NCI-H1105 treated with DMSO at 0.1 percent for 48 hours (cell line): ENCODE results near the gene RNH1.

Source experiments
- DNase-seq: peaks from one replicate; lab custom pipeline; 2025; lab: John Stamatoyannopoulos, UW

RNH1 gene

DNA sequence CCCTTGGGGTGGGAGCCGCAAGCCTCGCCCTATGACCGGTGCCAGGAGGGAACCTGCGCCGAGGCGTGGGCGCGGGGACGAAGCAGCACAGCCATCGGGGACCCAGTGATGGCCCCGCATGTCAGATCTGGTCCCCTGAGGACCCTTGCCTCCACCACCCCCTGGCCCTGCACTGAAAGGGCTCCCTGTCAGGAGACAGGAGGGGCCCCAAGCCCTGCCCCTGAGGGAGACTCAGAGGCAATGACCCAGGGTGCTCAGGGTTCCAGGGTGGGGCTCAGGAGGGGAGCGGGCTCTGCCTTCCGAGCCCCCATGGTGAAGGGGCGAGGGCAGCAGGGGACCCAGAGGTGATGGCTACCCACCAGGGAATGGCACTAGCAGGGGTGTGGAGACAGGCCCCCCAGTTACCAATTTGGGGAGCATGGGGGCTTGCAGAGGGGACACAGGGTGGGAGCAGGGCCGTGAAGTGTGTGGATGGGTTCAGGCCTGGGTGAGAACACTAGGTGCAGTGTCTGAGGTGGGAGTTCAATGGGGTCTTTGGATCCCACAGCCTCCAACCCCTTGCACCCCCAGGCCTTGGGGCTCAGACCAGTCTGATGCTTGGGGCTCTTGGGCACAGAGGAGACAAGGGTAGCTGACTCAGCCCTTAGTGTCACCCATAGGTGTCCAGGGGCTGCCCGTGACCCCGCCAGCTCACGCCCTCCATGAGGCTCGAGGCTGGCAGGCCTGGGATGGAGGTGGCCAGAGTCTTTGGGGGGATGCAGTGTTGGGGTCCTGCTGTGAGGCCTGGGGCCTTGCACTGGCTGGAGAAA lies 30.8 kb upstream of the RNH1 start:
- DNase-seq = no peak

DNA sequence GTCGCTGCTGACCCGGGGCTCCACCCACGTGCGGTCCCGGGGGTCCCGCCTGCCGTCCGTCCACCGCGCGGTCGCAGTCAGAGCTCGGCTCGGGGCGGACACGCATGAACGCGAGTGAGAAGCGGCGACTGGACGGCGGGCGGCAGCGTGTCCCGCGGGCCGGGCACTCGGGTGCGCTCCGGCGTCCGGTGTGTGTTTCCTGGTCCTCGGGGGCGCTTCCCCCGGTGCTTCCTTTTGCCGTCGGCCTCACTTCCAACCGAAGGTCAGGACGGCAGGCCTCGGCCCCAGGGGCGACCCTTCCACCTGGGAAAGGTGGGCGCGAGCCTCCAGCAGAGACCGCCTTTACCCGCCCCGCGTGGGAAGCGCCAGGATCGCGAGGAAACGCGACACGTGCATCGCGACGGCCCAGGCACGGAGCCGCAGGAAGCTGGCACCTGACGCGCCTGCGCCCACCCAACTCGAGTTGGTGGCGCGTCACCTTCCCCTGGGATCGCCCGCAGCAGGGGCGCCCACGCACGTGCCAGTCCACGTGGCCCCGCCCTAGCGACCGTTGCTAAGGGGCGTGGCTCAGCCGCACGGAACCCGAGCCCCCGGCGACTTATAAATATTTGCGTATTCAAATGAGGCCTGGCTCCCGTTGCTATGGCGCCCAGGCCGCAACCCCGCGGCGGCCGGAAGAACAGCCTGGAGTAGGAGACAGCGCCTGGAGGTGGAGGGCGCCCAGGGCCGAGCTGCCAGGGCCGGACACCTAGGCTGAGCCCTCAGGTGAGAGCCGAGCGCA lies 30.0 kb upstream of the RNH1 start, which contains the start of gene LRRC56:
Gene LRRC56 (plus strand): TSS at position 687 of the 781 bp plus-strand sequence. CDS start 3,158 bp downstream, outside the sequence.
- DNase-seq = no peak

DNA sequence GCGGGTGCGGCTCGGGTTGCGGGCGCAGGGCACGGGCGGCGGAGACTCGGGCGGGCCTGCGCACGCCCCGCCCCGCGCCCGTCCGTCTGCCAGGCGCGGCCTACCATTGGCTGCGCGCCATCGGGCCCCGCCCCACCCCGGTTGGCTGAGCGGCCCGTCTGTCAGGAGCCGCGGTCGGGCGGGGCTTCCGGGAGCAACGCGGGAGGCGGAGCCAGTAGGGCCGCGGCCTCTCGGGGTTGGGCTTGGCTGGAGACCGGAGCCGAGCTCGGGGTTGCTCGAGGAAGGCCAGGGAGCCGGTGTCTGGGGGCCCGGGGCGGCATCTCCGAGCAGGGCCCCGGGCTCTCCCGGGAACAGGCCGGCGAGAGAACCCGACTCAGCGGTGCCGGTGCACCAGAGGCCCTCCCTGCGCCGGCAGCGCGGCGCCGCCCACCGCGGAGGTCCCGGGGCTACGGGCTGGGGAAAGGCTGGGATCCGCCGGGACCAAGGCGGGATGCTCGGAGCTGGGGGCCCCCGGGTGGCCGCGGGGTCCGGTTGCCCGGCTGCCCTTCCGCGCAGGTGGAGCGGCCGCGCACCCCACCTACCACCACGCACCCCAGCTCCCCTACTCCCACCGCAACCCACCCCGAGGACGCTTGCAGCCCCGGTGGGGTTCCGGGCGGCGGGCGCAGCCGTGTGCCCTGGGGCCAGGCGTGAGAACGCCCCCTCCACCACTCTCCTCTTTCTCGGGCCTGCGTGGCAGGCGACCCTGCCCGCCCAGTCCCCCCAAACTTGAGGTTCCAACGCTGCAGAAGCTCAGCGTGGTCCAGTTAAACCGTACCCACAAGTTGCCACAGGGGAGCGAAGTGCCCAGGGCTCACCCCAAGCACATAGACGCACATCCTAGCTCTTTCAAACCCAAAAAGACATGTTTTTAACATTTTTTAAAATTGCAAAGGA lies 28.7 kb upstream of the RNH1 start, which contains the start of gene HRAS:
Gene HRAS (minus strand): TSS at position 58 of the 936 bp plus-strand sequence.
- peak; percentile 94 for DNase-seq

DNA sequence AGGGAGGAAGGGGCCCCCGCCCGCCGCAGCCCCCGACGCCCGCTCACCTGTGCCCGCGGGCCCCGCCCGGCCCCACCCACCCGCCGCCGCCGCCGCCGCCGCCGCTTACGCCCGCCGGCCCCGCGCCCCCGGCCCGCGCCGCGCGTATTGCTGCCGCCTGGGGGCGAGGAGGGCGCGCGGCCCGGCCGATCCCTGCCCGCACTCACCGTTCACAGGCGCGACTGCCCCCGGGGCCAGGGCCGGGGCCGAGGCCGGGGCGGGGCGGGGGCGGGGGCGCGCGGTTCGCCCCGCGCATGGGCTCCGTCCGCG lies 28.1 kb upstream of the RNH1 start:
- DNase-seq = no peak

DNA sequence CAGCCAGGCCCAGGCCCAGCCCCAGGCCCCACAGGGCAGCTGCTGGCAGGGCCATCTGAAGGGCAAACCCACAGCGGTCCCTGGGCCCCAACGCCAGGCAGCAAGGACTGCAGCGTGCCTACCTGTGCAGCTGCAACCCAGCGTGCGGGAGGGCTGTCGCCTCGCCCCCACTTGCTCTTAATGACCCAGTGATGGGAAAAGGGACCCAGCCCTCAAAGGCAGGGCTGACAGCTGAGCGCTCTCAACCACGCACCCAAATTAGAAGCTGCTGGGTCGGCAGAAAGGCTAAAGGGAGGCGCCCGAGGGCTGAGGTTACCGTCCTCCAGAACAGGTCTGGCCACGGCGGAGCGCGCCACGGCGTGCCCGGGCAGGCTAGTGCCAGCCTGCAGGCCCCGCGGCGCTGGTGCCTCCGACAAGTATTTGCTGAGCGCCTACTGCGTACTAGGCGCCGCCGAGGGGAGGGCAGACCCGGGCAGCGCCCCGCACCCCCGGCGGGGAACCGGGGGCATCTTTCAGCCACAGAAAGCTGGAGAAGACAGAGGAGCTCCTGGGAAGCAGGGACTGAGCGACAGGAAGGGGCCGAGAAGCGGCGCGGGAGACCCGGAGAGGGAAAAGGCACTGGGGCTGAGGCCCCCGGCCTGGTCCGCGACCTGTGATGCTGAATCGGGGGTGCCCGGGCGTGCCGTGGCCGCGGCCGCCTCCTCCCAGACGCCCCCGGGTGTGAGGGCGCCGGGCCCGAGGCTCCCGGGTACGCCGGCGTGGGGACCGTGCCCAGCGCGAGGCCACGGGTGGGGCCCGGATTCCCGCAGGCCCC lies 27.6 kb upstream of the RNH1 start:
- DNase-seq = peak; percentile 81

DNA sequence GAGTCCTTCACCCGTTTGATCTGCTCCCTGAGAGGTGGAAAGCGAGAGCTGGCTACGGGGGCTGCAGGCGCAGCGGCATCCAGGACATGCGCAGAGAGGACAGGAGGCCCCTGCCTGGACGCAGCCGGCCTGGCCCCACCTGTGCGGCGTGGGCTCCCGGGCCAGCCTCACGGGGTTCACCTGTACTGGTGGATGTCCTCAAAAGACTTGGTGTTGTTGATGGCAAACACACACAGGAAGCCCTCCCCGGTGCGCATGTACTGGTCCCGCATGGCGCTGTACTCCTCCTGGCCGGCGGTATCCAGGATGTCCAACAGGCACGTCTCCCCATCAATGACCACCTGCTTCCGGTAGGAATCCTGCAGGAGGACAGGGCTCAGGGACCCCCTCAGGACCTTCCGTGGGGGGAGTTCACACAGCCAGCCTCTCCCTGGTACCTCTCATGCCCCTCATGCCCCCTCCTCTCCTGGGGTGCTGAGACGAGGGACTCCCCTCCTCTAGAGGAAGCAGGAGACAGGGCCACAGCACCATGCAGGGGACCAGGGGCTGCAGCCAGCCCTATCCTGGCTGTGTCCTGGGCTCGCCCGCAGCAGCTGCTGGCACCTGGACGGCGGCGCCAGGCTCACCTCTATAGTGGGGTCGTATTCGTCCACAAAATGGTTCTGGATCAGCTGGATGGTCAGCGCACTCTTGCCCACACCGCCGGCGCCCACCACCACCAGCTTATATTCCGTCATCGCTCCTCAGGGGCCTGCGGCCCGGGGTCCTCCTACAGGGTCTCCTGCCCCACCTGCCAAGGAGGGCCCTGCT lies 26.7 kb upstream of the RNH1 start:
- DNase-seq = no peak

DNA sequence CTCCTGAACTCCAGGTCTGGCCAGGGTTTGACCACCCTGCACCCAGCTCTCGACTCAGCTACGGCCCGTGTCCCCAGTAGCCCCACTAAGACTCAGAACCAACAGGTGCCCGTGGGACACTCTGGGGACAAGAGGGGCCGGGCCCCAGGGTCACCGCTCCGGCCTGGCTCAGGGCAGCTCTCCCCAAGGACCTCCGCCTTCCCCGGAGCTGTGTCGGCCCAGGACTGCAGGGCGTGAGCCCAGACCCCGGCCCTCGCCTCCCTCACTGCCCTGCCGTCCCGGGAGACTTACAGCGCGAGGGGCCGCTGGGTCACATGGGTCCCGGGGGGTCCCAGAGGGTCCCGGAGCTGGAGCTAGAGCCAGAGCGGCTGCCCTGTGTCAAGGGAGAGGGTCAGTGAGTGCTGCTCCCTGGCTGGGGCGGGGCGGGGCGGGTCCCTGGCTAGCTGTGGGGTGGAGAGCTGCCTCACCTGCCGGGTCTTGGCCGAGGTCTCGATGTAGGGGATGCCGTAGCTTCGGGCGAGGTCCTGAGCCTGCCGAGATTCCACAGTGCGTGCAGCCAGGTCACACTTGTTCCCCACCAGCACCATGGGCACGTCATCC lies 26.0 kb upstream of the RNH1 start:
- no peak for DNase-seq

DNA sequence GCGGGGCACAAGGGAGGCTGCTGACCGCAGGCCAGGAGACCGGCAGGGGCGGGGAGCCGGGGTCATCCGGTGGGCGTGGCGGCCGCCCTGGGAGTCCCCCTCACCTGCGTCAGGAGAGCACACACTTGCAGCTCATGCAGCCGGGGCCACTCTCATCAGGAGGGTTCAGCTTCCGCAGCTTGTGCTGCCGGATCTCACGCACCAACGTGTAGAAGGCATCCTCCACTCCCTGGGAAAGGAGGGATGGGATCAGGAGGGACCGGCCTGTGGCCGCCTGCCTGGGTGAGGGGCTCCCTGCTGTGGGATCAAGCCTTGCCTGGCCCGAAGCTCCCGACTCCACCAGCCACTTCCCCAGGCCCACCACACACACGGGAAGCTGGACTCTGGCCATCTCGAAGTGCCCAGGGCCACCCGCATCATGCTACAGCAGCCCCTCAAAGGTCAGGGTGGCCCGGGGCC lies 25.5 kb upstream of the RNH1 start:
- DNase-seq = no peak

DNA sequence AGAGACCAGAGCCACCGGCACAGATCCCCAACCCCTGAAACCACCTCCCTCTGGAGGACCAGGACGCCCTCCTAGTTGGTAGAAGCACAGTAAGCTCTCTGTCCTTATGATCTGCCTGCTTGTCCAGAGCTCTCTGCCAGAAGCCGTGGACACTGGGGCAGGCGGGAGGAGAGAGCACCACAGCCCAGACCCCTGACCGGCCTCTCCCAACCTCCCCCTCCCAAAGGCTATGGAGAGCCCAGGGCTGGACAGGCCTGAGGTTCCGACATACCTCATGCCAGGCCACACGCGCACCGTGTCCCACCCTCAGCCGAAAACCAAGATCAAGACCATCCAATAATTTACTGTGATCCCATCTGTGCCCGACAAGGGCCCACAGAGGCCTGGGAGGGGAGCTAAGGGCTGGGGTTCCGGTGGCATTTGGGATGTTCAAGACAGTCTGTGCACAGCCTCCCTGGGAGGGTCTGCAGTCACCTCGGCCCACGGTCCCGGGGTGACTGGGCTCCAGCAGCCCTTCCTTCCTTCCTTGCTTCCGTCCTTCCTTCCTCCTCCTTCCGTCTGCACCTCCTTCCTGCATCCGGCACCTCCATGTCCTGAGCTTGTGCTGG lies 25.0 kb upstream of the RNH1 start:
- no peak for DNase-seq

DNA sequence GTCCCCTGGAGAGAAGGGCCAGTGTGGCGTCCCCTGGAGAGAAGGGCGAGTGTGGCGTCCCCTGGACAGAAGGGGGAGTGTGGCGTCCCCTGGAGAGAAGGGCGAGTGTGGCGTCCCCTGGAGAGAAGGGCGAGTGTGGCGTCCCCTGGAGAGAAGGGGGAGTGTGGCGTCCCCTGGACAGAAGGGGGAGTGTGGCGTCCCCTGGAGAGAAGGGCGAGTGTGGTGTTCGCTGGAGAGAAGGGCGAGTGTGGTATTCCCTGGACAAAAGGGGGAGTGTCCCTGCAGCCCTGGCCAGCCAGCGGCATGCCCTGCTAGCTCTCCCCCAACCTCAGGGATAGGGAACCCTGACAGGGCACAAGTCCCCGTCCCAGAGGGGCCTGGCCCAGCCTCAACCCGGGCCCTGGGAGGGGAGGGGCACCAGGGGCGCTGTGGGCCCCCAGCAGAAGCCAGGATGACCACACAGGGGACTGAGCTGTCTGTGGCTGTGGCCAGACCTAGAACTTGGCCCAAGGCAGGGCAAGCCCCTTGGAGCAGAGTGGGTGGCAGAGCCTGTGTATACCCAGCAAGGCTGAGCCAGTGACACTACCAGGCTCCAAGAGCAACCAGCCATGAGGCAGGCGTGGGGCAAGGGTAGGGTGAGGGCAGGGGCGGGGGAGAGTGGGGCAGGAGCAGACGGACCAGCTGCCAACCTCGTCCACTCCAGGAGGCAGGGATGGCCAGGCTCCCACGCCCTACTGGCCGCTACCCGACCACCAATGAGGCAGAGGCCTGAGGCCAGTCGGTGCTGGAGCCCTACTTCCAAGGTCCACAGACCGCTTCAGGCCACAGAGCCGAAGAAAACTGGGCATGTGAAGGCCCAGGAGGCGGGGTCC lies 24.2 kb upstream of the RNH1 start:
- DNase-seq = no peak

DNA sequence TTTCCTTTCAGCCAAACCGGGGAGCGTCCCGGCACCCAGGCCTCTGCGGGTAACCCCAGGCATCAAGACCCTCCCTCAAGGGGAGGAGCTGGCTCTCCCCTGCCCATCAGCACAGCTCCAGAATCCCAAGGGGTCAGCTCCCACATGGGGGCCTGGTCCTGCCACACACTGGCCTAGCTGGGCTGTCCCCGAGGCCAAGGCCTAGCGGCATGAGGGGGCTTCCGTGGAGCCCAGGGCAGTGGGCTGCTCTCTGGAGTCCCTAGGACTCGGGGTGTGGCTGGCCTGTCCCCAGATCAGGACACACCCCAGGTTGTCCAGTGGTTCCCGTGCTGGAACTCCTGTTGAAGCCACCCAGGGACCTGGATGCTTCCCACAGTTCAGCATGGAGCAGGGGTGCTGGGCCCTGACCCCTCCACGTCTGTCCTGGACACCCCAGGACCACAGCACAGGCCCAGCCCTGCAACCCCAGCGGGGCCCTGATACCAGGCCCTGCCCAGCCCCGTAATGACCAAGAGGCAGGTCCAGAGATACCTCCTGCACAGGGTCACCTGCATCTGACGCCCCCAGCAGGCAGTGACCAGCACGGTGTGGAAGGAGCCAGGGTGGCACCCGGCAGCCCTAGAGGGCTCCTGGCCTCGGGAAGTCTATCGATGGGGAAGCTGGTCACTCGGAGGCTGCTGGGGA lies 22.8 kb upstream of the RNH1 start:
- DNase-seq = no peak

DNA sequence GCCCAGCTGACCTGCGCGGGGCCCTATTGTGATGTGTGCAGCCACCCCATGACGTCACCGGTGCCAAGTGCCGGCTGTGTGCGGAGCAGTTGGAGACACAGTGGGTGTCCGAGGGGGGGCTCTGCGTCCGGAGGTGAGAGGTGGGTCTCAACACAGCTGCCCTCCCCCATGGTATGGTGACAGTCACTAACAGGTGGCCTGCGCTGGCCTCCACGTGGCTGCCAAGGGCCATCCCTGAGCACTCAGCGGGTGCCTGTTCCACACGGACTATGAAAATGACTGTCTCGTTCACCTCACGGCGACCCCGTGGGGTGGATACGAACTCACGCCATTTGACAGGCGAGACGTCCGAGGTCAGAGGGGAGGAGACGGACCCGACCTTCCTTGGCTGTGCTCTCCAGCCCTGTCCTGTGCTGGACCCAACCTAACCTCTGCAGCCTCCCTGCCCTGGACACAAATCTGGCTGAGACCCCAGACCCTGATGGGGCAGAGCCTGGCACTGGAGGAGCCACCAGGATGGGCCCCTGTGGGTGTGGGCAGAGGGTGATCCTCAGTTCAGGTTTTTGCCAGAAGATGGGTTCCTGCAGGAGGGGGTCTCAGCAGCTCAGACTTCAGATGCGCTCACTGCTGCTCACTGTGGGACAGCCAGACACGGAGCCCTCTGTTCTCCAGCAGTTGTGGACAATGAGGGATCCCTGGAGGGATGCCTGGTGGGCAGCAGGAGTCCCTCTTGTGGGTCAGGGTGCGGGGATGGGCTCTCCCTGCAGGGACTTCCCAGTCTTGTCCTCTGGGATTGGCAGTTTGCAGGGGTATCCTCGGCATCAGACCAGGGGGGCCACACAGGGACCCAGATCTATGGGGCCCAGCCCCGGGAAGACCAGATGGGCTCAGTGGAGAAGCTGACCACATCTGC lies 22.0 kb upstream of the RNH1 start:
- no peak for DNase-seq

DNA sequence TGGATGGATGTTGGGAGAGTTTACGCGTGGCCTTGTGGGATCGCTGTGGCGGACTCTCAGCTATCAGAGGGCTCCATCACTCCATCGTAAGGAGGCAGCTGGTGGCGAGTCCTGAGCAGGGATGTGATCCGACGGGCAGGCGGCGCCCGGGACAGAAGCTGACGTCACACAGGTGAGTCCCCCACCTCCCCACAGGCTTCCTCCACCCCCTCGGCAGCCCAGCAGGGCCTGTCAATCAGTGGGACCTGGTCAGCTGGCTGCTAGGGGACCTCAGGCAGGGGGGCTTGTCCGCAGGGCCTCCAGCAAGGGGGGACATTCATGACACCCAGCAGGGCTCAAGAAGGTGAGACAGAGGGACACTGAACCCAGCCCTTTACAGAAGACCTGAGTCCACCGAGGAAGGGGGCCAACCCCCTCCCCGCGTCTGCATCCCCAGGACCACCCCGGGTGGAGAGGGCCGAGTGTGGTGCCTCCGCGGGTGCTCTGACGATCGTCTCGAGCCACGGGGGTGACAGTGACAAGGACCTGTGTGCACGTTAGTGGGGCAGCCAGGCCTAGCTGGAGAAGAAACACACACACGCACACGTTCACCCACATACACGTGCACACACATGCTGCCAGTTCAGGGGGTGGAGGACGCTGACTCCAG lies 21.2 kb upstream of the RNH1 start:
- no peak for DNase-seq

DNA sequence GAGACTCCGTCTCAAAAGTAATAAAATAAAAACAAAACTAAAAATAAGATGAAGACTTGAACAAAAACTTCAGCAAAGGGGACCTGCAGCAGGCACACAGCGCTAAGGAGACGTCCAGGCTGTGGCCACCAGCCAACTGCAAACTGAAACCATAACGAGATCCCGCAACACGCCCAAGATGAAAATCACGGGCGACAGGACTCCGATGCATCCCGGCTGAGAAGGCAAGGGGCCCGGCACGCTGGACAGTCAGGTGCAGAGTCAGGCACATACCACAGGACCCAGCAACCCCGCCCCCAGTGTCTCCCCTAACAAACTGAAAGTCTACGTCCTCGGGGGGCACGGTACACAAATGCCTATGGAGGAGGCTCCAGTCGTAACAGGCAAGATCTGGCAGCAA lies 19.1 kb upstream of the RNH1 start:
- no peak for DNase-seq

DNA sequence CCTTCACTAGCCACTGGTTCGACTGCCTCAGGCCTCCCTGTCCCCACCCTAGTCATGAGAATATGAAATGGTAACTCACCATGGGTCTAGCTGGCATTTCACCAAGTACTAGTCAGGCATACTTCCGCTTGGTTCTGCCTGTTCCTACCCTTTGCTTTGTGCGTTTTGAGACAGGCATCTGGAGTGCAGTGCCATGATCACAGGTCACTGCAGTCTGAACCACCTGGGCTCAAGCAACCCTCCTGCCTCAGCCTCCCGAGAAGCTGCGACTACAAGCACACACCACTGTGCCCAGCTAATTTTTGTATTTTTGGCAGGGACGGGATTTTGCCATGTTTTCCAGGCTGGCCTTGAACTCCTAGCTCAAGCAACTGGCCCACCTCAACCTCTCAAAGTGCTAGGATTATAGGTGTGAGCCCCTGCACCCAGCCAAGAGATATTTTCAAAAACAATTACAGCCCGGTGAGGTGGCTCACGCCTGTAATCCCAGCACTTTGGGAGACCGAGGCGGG lies 14.2 kb upstream of the RNH1 start:
- no peak for DNase-seq
